Body of pancreas (tissue), 4 donors: ENCODE measurements around the gene YWHAG. TPM values are rescaled to one million over a fixed set of nuclear protein-coding genes. Genes with fewer than 3 reads are reported as not detected.

Experiments
- ATAC-seq: fragments of 150-250 bp; one replicate; pipeline ENCODE4 v1.9.1; 2016
- DNase-seq, 4 donors: peaks; one replicate each; pipeline ENCODE4 v3.0.0-alpha.2; 2019
- H3K27ac ChIP-seq, 4 donors: fragments of 200-600 bp; sonication (generic); 1 replicate in 3 of 4; 2 replicates in 1 of 4; pipeline versions ENCODE4 v1.5.1 to v1.6.1; 2016 to 2019; ENCODE audit warnings: mild to moderate bottlenecking in 1 of 4, mixed read lengths in 1 of 4, moderate library complexity in 1 of 4
- H3K27me3 ChIP-seq, 2 donors: fragments of 200-600 bp; sonication (generic); one replicate each; pipeline ENCODE4 v1.6.0; 2016; ENCODE audit warnings: mild to moderate bottlenecking in 1 of 2
- H3K36me3 ChIP-seq, 2 donors: fragments of 200-600 bp; sonication (generic); replicated peaks in 1 of 2; 2 replicates each; pipeline ENCODE4 v1.5.1; 2016; ENCODE audit warnings: low read depth in 2 of 2; ENCODE audit not compliant: insufficient read depth in 1 of 2
- H3K4me1 ChIP-seq: fragments of 200-600 bp; sonication (generic); one replicate; pipeline ENCODE4 v1.6.0; 2016
- H3K4me3 ChIP-seq, 2 donors: fragments of 200-600 bp; sonication (generic); 1 replicate in 1 of 2; 2 replicates in 1 of 2; pipeline ENCODE4 v1.5.1; 2016 to 2019
- H3K9me3 ChIP-seq, 3 donors: fragments of 200-600 bp; sonication (generic); 1 replicate in 2 of 3; 2 replicates in 1 of 3; pipeline ENCODE4 v1.5.1; 2016
- CTCF ChIP-seq, 7 experiments: fragments of 450-650 bp in 4 of 7; fragments of 200-600 bp in 3 of 7; sonication (generic) in 3 of 7; IDR thresholded peaks; one replicate each; pipeline ENCODE4 v1.5.1; 2016 to 2019; ENCODE audit warnings: antibody characterized with exemption in 7 of 7
- POLR2A ChIP-seq, 3 donors: fragments of 450-650 bp; IDR thresholded peaks; one replicate each; pipeline ENCODE4 v1.6.1; 2016; ENCODE audit warnings: antibody characterized with exemption in 3 of 3, mild to moderate bottlenecking in 2 of 3
- WGBS, 2 donors: methylation state at CpG; one replicate each; pipeline ENCODE4 v1.1.5; 2017; 5-methylcytosine and 5-hydroxymethylcytosine counted together
- intact Hi-C: fragments of 100-400 bp; cut with DNase I; formaldehyde crosslinking; loops from one replicate; pipeline ENCODE4 v1.15.1; 2023
- total RNA-seq, 2 donors: library from RNA; depleted of rRNA; stranded (reverse); fragments of >200 nt; gene quantifications; one replicate each; pipeline ENCODE4 v1.1.0, GENCODE V29; 2016

Gene YWHAG
- total RNA-seq, 2 donors from 2014 or later: 24.1 to 60.0 TPM

GRCh38 chr7:76283254-76284159 lies 75.3 kb downstream of the YWHAG start:
- no peak for TF ChIP-seq POLR2A (IDR thresholded peaks at IDR 0.05)
- no peak for TF ChIP-seq CTCF (IDR thresholded peaks at IDR 0.05)
- no peaks in the 10 kb centered on the region for H3K9me3 ChIP-seq
- no peak for DNase-seq
- intact Hi-C loops: loop anchor here (10.0 kb wide), 1 partner anchor 99 kb away; no protein-coding TSS in a partner anchor
- no peaks in the 10 kb centered on the region for H3K36me3 ChIP-seq
- no peak overlapping the region for H3K4me3 ChIP-seq
- H3K27me3 ChIP-seq: peaks cover 0 to 3% of the 10 kb centered on the region in 2 donors
- H3K4me1 ChIP-seq: peaks cover 20% of the 10 kb centered on the region
- 80 to 82% methylated on average over 6 to 17 of the region's 17 CpGs for WGBS, 2 donors
- no peak for ATAC-seq
- no peak overlapping the region for H3K27ac ChIP-seq

GRCh38 chr7:76282344-76283253 lies 76.2 kb downstream of the YWHAG start:
- DNase-seq (peak in 3 of 4 donors; percentile 20 to 51 (median 48)), ATAC-seq (peak; percentile 51)
- no peaks in the 10 kb centered on the region for H3K9me3 ChIP-seq
- TF ChIP-seq POLR2A (IDR thresholded peaks at IDR 0.05) (no peak), CTCF (IDR thresholded peaks at IDR 0.05) (no peak)
- H3K27me3 ChIP-seq: peaks cover 0 to 3% of the 10 kb centered on the region in 2 donors
- no peak overlapping the region for H3K27ac ChIP-seq
- peak overlapping the region in 1 of 2 donors; percentile 22 for H3K4me3 ChIP-seq
- intact Hi-C loops: loop anchor here (10.0 kb wide), 1 partner anchor 98 kb away; no protein-coding TSS in a partner anchor
- peaks cover 20% of the 10 kb centered on the region for H3K4me1 ChIP-seq
- 6 to 29% methylated on average over 7 to 98 of the region's 98 CpGs for WGBS, 2 donors
- no peaks in the 10 kb centered on the region for H3K36me3 ChIP-seq

GRCh38 chr7:76281706-76282343 lies 77.0 kb downstream of the YWHAG start:
- no peak overlapping the region for H3K27ac ChIP-seq
- no peaks in the 10 kb centered on the region for H3K9me3 ChIP-seq
- no peaks in the 10 kb centered on the region for H3K36me3 ChIP-seq
- peaks cover 20% of the 10 kb centered on the region for H3K4me1 ChIP-seq
- TF ChIP-seq CTCF (IDR thresholded peaks at IDR 0.05) (no peak), POLR2A (IDR thresholded peaks at IDR 0.05) (no peak)
- no peak for DNase-seq
- ATAC-seq: peak; percentile 23
- intact Hi-C loops: loop anchor here (10.0 kb wide), 1 partner anchor 97 kb away; no protein-coding TSS in a partner anchor
- H3K4me3 ChIP-seq: no peak overlapping the region
- 3 to 7% methylated on average over 11 to 20 of the region's 36 CpGs for WGBS, 2 donors
- H3K27me3 ChIP-seq: peaks cover 0 to 3% of the 10 kb centered on the region in 2 donors

- intact Hi-C loops: loop anchor here (10.0 kb wide), 1 partner anchor 96 kb away; no protein-coding TSS in a partner anchor
Measured at GRCh38 chr7:76281006-76281705, 77.6 kb downstream of the YWHAG start.

More at GRCh38 chr7:76281006-76281705, 77.6 kb downstream of the YWHAG start:
- ATAC-seq (peak; percentile 59), DNase-seq (peak in 1 of 4 donors; percentile 36)
- Histone ChIP-seq H3K36me3 (no peaks in the 10 kb centered on the region), H3K4me1 (peaks cover 20% of the 10 kb centered on the region), H3K4me3 (no peak overlapping the region), H3K9me3 (no peaks in the 10 kb centered on the region), H3K27ac (no peak overlapping the region), H3K27me3 (peaks cover 0 to 3% of the 10 kb centered on the region in 2 donors)
- no peak for TF ChIP-seq CTCF (IDR thresholded peaks at IDR 0.05)
- no peak for TF ChIP-seq POLR2A (IDR thresholded peaks at IDR 0.05)
- WGBS, 2 donors: 7 to 9% methylated on average over 21 to 26 of the region's 63 CpGs
